8988T (cell line): ENCODE results near the gene CD300C.
"Not testable (repeated sequence)": the region's sequence is repeated elsewhere in the genome, so short reads cannot be mapped to it uniquely, and the experiment has no call there.

ENCODE experiments used
- DNase-seq: peaks from one replicate; pipeline ENCODE4 v3.0.0; 2011

The CD300C gene

GRCh38 chr17:74561586-74561985 lies 15.7 kb upstream of the CD300C start:
- no peak for DNase-seq

DNA sequence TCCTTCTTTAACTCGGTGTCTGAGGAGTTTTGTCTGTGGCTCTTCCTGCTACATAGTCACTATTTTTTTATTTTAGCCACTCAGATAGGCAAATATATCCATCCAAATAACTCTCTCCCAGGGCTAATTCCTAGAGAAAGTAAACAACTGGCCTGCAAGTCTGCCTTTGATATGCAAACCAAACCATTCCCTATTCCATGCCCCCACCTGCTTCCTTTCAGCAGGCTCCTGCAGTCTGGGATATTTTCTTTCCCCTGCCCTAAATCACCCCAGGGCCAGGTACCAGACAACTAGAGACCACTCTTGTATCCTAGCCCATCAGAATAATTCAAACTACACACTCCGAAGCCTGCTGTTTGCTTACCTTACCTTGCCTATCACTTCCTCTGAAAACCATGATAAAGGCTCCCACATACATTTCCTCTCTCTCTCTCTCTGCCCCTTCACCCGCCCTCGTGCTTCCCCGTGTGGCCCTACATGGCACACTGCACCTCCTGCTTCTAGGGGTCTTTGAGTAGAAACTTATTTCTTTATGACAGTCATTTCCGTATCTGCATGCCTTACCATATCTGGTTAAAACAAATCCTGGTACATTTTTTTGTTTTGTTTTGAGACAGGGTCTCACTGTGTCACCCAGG lies 13.1 kb upstream of the CD300C start:
- no peak for DNase-seq

DNA sequence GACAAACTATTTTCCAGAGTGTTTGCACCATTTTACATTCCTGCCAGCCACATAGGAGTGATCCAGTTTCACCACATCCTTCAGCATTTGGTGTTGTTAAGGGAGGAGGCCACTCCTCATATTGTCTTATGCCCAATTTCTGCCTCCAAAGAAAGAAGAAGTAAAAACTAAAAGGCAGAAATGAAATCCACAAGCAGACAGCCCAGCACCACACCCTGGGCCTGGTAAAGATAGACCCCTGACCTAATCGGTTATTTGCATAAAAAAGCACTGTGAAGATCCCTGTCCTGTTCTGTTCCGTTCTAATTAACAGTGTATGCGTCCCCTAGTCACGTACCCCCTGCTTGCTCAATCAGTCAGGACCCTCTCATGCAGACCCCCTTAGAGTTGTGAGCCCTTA lies 12.5 kb upstream of the CD300C start:
- DNase-seq = not testable (repeated sequence)

DNA sequence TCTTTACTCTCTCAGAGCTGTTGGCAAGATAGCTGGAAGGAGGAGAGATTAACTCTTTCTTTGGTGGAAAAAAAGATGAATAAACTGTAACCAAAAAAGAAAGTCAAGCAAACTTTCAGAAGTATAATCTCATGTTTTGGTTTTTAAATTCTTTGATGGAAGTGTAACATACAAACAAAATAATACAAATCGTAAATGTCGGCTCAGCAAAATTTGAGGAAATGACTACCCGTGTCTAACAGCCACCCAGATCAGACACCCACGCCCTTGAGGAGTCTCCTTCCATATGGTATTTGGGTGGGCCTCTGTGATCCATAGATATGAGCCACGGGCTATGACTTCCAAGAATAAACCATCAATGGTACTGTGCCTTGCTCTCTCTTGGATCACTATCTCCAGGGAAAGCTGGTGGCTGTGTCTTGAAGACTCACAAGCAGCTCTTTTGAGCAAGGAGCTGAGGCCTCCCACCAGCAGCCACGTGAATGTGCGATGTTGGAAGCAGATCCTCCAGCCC lies 9.6 kb upstream of the CD300C start:
- no peak for DNase-seq

DNA sequence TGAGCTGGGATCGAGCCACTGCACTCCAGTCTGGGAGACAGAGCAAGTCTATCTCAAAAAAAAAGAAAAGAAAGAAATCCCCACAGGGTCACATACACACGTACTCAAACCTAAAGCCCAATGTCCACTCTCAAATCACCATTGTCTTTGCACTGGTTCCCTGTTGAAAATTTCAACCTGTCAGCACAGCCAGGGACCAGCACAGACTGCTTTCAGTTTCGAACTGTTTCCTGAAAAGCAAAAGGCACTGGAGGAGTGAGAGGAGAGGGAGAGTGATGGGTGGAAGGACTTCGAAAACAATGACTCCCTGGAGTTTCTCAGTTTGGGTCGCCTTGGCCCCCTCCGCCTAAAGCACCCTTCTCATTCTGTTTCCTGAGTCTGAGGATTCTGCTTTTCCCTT lies 9.0 kb upstream of the CD300C start:
- DNase-seq = no peak

DNA sequence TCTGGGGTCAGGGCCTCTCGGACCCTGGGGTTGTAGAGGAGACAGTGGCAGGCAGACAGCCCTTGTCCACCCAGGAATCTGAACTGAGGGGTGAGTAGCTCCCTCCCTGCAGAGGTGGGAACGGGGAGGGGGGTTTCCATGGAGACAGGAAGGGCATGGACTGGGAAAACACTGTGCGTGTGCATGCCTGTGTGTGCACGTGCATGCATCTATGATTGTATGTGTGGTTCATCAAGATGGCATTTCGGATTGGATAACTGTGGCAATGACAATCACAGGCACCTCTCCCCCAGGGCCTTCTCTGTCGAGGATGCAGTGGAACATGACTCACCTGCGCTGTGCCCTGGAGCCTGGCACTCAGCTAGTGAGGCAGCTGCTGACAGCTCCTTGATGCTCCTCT lies 6.1 kb upstream of the CD300C start:
- DNase-seq = peak; percentile 33

DNA sequence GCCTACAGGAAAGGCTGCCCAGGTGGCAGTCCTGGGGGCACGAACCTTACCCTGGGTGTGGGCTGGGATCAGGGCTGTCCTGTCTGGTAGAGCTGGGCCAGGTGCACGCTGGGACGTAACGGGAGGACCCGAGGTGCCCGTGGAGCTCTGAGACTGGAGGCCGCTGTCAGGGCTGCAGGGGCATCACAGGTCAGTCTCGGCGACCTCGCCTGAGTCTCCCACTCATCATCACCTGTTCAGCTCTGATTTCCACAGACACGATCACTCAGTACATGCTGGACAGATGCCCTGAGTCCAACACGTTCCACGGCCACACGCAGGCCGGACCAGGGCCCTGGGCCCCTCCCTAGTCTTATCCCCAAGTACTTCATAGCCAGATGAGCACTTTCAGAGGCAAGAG lies 4.7 kb upstream of the CD300C start:
- DNase-seq = no peak

GRCh38 chr17:74549343-74549742 lies 3.4 kb upstream of the CD300C start:
- no peak for DNase-seq

DNA sequence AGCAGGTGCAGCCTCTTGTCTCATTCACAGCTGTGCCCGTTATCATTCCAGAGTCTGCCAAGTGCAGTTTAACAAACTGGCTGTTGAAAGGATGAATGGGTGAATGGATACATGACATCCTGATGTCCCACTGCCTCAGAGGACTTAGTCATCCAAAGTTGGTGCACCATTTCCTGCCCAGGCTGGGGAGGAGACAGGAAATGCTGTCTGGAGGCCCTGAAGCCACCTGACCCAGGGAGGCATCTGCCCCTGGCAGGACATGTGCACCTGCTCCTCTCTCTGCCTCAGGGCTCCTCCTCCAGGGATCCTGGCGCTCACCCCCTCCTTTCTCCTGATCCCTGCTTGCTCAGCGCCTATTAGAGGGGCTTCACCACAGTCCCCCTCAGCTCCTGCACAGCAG lies 1.8 kb upstream of the CD300C start:
- DNase-seq = peak; percentile 43

DNA sequence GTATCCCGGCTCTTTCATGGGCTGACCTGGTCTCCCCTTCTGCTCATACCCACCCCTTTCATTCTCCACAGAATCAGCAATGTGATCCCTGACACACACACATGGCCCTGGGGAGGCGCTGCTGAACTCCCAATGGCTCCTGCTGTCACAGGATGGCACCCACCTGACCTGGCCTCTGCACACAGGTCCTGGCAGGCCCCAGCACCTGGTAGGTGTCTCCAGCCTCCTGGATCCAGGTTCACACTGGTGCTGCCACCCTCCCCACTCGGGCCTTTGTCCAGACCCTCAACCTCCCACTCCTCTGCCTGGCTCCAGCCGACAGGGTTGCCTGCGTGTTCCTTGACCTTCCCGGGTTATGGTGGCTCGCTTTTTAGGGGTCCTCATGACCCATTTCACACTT lies 1.3 kb upstream of the CD300C start:
- no peak for DNase-seq

DNA sequence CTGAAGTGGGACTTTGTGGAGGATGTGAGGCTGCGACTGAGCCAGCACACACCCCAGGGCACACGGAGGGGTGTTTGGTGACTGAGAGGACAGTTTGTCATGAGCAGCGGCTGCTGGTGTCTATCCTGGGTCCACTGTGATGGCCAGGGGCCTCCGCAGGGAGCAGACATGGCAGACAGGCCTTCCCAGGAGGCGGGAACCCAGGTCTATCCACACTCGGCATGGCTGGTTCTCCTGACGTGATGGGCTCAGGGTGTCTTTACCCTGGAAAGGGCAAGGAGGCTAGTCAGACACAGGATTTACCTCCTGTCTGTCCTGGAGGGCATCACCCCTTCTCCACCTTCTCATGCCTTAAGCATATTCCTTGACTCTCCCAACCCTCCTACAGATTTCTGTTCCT lies 671 bp upstream of the CD300C start:
- no peak for DNase-seq

DNA sequence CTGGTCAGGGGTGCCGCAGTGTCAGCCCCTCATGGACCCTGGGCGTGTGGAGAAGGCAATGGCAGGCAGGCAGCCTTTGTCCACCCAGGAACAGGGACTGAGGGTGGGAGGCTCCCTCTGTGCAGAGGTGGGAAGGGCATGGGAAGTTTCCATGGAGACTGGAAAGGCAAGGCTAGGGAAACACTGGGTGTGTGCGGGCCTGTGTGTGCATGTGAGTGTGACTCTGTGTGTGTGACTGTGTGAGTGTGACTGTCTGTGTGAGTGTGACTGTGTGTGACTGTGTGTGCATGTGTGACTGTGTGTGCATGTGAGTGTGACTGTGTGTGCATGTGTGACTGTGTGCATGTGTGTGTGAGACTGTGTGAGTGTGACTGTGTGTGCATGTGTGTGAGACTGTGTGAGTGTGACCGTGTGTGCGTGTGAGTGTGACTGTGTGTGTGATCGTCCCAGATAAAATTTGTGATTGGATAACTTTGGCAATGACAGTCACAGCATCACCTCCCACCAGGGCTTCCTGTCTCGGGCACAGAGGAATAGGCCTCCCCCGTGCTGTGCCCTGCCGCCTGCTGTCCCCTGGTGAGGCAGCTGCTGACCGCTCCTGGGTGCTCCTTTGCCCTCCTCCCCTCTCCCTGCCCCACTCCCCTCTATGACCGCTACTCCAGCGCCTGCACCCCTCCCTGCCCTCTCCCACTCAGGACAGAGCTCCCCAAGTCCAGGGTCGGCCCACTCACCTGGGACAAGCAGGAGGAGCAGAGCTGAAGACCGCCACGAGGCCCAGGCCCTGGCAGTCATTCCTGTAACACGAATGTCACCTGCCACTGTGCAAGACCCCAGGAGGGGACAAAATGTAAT lies 698 bp downstream of the CD300C start:
- DNase-seq = no peak

DNA sequence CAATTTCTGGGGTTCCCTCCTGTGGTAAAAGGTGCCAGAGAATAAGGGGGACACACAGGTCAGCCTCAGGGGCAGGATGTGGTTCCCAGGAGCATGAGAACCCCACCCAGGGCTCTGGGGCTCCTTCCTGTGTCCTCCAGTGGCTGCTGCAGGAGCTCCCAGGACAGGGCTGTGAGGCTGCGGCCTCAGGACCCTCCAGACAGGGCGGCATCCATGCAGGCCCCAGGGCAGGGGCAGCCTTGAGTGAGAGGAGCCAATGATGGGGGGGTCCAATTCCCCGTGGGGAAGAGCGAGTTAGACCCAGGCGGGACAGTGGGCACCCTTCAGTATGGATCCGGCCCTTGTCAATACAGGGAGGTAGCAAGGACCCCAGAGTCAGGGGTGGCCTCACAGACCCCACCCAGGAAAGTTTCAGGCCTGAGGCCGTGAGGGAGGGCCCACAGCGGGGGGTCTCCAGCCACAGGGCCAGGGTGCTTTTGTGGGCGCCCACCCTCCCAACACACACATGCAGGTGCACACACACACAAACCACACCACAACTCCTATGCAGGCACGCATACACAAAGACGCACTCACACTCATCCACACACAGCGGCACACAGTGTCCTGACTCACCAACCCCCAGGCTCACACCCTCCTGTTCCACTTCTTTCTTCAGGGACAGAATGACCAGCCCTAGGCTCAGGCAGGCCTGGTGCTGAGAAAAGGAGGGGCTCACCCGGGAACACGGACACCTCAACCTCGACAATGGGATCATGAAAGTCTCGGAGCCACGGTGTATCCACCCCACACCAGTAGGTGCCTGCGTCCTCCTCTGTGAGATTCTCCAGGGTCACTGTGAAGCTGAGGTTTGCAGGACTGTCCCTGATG lies 1.8 kb downstream of the CD300C start:
- no peak for DNase-seq

DNA sequence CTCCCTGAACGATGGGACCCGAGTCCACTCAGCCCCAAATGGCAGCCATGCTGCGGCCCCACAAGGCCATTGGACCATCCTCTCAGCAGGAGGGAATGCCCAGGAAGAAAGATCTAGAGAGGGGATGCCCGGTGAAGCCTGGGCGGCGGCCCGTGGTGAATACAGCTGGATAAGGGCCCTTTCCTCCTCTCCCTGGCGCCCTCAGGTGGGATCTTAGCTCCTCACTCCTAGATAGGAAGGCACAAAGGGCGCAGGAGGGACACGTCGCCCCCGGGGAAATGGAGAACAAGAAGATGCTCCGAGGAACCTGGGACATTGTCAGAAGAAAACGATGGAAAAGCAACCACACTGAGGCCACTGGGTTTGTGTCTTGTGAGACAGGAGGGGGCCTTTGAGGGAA lies 2.5 kb downstream of the CD300C start:
- no peak for DNase-seq

DNA sequence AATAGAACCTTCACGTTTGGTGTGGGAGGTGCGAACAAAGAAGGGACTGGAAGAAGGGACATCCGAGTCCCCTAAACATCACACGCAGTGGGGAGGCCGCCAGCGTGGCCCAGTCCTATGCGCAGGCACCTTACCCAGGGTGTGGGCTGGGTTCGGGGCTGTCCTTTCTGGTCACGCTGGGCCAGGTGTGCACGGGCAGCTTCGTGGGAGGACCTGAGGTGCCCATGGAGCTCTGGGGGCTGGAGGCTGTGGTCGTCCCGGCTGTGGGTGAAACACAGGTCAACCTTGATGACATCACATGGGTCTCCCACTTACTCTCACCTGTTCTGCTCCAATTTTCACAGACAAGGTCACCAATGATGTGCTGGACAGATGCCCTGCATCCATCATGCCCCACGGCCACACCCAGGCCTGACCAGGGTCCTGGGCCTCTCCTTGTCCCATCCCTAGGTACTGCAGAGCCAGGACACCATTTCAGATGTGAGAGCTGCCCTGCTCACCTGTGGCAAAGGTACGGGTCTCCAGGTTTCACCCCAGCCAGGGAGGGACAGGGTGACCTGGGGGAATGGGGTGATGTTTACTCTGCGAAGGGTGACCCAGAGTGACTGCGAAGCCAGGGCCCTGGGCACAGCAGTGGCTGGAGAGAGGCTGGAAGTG lies 3.1 kb downstream of the CD300C start:
- DNase-seq = no peak

DNA sequence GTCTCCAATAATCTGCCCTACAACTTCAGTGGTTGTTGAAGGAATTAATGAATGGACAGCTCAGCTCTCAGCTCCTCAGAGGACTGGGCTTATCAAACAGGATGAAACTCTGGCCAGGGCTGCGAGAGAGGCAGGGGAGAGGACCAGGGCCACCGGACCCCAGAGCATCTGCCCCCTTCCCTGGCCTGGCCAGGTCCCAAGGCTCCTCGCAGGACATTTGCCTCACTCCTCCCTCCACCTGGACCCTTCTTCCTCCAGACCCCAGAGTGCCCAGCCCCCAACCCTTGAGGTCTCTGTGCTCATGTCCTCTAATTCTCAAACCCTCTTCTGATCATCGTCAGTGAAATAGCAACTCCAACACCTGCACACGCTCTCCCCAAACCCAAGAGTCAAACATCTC lies 3.7 kb downstream of the CD300C start:
- no peak for DNase-seq

DNA sequence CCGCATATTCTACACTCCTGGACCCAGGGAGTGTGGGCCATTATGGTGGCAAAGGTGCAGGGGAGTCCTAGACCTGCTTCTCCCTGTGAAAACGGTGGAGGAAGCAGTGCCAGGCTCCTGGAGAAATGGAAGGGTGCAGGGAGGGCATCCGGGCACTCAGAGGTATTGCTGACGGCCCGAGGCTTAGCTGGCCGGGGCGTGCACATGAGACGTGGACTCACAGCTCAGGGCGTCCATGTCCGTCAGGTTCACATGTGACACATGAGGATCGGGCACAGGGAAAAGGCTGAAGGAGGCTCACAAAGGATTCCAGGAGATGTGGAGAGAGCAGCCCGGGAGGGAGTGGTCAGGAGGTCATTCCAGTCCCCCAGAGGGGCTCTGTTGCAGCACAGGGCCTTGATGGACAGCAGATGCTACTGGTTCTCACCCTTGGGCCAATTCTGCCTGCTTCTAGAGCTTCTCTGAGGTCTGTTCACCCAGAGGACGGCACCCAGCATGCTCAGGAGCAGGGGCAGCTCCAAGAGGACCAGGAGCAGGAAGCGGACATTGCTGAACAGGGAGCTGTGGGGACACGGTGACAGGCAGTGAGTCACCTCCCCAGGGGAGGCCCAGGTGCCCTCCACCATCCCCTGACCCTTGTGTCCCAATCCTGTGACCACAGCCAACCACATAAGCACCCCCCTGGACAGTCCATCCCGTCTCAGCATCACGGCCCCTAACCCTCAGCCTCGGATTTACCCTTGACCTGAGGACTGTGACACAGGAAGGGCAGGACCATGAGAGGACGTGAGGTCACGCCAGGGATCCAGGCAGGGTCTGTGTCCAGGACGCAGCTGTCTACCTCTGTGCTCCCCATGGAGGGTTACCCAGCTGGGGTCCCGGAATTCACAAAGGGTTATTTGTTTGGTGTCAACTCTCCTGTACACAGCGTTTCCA lies 4.5 kb downstream of the CD300C start:
- DNase-seq = no peak

GRCh38 chr17:74539281-74539820 lies 6.6 kb downstream of the CD300C start:
- no peak for DNase-seq

DNA sequence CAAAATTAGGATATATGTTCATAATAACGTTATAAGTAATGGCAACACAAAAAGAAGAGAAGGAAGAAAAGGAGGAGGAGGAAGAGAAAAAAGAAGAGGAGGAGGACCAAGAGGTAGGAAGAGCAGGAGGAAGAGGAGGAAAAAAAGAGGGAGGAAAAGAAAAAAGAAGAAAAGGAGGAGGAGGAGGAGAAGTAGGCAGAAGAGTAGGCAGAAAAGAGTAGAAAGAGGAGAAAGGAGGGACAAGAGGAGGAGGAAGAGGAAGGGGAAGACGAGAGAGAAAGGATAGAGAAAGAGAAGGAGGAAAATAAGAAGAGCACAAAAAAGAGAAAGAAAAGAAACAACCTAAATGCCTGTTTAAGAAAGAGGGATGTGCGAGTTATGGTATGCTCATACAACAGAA lies 9.0 kb downstream of the CD300C start:
- no peak for DNase-seq

DNA sequence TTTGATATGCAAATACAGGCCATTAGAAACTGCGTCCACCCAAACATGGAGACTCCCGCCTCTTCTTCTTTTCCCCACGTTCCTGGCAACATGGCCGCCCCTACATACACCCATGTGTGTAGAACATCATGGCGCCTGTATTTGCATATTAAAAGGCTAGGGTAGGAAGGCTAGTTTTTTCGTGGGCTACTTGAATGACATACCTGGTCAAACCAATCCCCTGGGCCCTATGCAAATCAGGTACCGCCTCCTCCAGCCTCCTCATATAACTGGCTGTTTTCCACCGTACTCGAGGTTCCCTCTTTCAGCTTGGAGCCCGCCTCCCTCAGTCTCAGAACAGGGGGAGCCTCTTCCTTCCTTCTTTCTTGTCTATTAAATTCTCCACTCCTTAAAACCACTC lies 13.8 kb downstream of the CD300C start:
- DNase-seq = no peak

- no peak for DNase-seq
Measured at GRCh38 chr17:74531231-74531761, 14.6 kb downstream of the CD300C start, which contains the start of gene CD300LB. TSS of gene CD300LB (minus strand) at chr17:74531475. CDS start at chr17:74531350, 125 bp downstream.
